GM08714 (cell line): ENCODE data around the gene DGKI.

Experiments used
- H3K4me3 ChIP-seq: fragments of 200-500 bp; sonication (Bioruptor generic); 2 replicates; pipeline ENCODE4 v1.5.1; 2014; ENCODE audit warnings: mild to moderate bottlenecking, low read length, inconsistent platforms
- ZNF274 ChIP-seq: IDR thresholded peaks from 2 replicates; pipeline ENCODE4 v1.6.1; 2012; ENCODE audit warnings: mild to moderate bottlenecking, low read depth, low read length

DGKI gene

GRCh38 chr7:137862358-137862757 lies 15.6 kb upstream of the DGKI start:
- TF ChIP-seq ZNF274: no peak
- no peak overlapping the region for H3K4me3 ChIP-seq

GRCh38 chr7:137860542-137860941 lies 13.8 kb upstream of the DGKI start:
- H3K4me3 ChIP-seq: no peak overlapping the region
- no peak for TF ChIP-seq ZNF274

DNA sequence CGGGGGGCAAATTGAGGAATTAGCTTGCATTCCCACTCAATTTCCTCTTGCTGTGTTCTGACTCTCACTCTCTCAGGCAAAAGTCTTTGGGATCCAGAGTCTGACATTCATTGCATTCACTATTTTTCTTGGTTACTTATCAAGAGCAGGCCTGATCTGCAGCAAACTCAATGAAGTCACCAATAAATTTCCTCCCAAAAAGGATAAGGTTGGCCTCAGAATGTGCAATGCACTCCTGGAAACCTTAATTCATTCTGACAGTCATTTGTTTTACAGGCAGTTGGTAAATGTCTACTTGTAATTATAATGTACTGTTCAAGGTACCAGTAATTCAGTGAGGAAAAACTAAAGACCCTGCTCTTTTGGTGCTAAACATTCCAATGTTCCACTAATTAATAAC lies 6.3 kb upstream of the DGKI start:
- no peak overlapping the region for H3K4me3 ChIP-seq
- TF ChIP-seq ZNF274: no peak

GRCh38 chr7:137852108-137852507 lies 5.3 kb upstream of the DGKI start:
- no peak for TF ChIP-seq ZNF274
- no peak overlapping the region for H3K4me3 ChIP-seq

DNA sequence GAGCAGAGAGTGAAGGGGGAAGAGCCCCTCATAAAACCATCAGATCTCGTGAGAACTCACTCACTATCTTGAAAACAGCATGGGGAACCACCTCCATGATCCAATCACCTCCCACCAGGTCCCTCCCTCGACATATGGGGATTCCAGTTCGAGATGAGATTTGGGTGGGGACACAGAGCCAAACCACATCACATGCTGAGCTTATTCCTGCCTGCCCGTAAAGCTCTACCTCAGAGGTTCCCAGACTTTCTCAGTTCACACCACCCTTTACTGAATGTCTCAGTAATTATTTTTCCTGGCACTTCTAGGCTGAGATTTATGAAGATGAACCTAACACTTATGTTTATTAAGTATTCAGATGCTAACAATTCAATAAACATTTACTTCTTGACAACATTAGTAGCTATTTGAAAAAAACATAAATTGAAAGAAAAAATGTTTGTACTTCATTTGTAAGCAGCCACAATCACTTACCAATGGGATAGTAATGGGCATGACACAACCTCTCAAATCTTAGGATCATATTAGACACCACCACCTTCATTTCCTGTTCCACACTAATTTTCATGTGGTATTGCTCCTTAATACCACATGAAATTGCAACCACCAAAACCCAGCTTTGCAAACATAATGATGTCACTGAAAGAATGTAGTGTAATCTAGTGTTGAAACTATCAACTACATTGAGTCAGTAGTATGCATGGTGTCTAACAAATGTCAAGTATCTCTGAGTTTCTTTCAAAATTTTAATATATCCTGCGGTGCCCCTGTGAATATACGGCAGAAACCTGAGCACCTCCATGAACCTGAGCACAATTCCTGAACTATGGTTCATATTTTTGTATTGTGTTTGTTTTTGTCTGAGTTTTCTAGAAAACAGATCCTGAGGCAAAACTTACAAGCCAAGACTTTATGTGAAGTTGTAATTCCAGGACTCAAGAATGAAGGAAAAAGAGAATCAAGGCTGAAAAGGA lies 4.5 kb upstream of the DGKI start:
- TF ChIP-seq ZNF274: no peak

GRCh38 chr7:137850571-137850970 lies 3.8 kb upstream of the DGKI start:
- TF ChIP-seq ZNF274: no peak
- no peak overlapping the region for H3K4me3 ChIP-seq

More for the DNA sequence above, 4.5 kb upstream of the DGKI start:
- no peak overlapping the region for H3K4me3 ChIP-seq

- no peak overlapping the region for H3K4me3 ChIP-seq
- no peak for TF ChIP-seq ZNF274
Observed at GRCh38 chr7:137848095-137848494, 1.3 kb upstream of the DGKI start.

GRCh38 chr7:137847568-137848050 lies 835 bp upstream of the DGKI start:
- TF ChIP-seq ZNF274: no peak
- peak overlapping the region; percentile 15; the same call in 1 of the 2 replicates for H3K4me3 ChIP-seq

- TF ChIP-seq ZNF274: no peak
- peak overlapping the region; percentile 46 for H3K4me3 ChIP-seq
Observed at GRCh38 chr7:137846549-137846826, 286 bp downstream of the DGKI start.

DNA sequence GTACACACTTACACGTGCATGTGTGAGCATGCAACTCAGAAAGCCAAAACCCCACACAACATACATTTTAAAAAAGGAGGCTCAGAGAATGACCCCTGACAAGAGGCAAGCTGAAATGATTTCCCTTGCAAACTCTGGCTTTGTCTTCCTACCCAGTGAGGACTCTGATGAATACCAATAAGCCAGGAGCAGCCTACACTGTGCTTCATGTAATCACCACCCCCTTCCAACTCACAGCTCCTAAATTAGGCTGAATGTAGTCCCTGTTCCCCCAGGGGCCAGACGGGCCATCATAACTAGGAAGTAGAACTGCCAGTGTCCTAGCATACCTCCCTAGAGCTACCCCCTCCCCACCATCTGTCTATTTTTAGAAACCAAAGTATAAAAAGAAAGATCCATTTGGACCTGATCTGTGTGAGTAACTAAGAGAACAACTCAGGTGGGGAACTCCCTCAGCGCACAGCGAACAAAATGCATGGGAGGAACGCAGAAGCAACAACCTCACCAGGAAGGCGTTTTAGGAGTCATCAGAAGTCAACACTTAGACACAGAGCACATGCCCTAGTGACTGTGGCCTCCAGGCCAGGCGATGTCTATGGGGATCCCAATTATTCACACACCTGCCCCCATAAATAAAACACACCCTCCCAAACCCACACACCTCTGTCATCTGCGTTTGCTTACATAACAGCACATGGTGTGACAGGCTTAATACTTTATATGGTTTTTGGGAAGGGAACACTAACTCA lies 1.9 kb downstream of the DGKI start:
- H3K4me3 ChIP-seq: no peak overlapping the region
- TF ChIP-seq ZNF274: no peak

GRCh38 chr7:137839903-137840779 lies 6.6 kb downstream of the DGKI start:
- no peak for TF ChIP-seq ZNF274

DNA sequence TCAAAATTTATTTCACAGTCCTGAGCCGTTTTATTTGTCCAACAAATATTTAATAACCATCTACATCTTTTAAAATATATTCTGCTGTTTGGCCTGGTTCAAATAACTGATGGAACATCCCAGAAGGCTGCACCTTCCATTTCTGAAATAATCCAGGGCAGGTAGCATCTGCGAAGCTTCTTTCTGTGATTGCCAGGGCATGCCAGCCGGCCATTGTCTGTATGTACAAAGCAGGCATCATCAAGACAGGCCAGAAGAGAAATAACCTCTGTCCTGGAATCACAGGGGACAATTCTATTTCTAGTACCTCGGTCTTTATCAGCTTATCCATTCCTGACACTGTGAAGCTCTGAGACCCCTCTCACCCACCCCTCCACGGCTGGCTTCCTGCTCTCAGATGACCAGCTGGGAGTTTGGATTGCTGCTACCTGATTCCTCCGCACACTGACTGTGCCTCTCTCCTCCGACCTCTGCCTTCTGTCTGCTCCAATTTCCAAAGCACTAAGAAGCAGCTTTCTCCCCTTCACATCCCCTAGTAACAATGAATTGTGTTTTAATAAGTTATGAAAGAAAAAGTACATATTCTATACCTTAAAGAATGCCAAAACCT lies 8.0 kb downstream of the DGKI start:
- TF ChIP-seq ZNF274: no peak
- H3K4me3 ChIP-seq: no peak overlapping the region

More at GRCh38 chr7:137839903-137840779, 6.6 kb downstream of the DGKI start:
- H3K4me3 ChIP-seq: no peak overlapping the region

GRCh38 chr7:137836541-137836940 lies 10.2 kb downstream of the DGKI start:
- no peak for TF ChIP-seq ZNF274
- no peak overlapping the region for H3K4me3 ChIP-seq
